Measurements from ENCODE around the gene BCL11B. TPM values are rescaled to one million over a fixed set of nuclear protein-coding genes. Genes with fewer than 3 reads are reported as not detected.

Gene BCL11B
- total RNA-seq, 1 donor from 2014 or later = 1.0 TPM

DNA sequence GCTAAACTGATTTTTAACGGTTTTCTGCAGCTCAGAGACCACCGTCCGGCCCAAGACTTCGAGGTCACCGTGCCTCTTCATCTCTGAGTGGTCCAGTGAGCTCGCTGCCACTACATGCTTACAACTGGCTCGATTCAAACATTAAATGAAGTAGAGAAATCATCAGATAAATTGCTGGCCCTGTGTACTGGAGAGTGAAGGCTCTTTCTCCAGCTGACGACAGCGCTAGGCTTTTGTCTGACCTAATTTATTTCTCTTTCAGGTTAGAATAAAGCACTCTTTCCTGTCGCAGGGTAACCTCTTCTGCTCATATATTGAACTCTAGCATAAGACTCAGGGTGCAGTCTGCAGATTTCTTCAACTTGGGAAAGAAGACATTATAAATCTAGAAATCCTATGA is 6.4 kb downstream of the BCL11B start:
- TF ChIP-seq, protein P1, sequence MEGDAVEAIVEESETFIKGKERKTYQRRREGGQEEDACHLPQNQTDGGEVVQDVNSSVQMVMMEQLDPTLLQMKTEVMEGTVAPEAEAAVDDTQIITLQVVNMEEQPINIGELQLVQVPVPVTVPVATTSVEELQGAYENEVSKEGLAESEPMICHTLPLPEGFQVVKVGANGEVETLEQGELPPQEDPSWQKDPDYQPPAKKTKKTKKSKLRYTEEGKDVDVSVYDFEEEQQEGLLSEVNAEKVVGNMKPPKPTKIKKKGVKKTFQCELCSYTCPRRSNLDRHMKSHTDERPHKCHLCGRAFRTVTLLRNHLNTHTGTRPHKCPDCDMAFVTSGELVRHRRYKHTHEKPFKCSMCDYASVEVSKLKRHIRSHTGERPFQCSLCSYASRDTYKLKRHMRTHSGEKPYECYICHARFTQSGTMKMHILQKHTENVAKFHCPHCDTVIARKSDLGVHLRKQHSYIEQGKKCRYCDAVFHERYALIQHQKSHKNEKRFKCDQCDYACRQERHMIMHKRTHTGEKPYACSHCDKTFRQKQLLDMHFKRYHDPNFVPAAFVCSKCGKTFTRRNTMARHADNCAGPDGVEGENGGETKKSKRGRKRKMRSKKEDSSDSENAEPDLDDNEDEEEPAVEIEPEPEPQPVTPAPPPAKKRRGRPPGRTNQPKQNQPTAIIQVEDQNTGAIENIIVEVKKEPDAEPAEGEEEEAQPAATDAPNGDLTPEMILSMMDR (IDR thresholded peaks at IDR 0.05; ENCODE audit: unreplicated experiment) = no peak
- Mint-ChIP-seq H3K4me3 (ENCODE audit: unreplicated experiment) (no peak overlapping the region), H3K9me3 (ENCODE audit: unreplicated experiment) (no peaks in the 10 kb centered on the region), H3K36me3 (ENCODE audit: low read depth, unreplicated experiment) (no peaks in the 10 kb centered on the region), H3K27me3 (ENCODE audit: unreplicated experiment) (peaks cover 5% of the 10 kb centered on the region), H3K4me1 (ENCODE audit: unreplicated experiment) (peaks cover 20% of the 10 kb centered on the region), H3K27ac (ENCODE audit: unreplicated experiment) (no peak overlapping the region)
- DNase-seq (ENCODE audit: low spot score) = no peak

DNA sequence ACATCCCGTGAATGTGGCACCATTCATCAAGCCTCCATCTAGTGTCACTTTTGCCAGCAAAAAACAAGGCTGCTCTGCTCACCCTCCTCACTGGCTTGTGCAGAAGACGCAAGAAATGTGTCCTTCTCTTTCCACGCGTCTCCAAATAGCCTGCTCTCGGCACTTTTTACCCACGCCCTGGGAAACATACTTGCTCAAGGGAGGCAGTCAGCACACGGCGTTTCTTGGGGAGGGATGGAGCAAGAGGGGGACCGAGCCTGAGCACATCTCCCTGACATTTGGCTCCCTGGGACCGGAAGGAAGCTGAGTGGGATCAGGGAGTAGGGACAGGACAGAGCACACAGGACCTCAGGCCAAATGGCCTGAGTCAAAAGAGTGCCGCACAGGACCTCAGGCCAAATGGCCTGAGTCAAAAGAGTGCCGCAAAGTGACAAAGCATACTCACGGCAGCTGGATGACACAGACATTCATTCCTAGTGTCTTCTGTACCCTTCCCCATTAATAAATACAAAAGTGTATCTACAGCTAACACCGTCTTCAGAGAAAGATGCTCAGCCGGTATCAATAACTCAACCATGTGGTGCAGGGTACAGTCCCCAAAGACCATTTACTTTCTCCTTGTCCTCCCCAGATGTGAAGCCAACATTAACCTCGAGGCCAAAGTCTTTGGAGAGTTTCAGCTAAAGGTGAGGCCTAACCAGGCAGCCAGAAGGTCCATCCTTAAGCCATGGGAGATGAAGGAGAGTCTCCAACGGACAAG is 7.1 kb downstream of the BCL11B start:
- no peaks in the 10 kb centered on the region for H3K9me3 Mint-ChIP-seq (ENCODE audit: unreplicated experiment)
- TF ChIP-seq, protein P1 (IDR thresholded peaks at IDR 0.05; ENCODE audit: unreplicated experiment) = no peak
- no peak for DNase-seq (ENCODE audit: low spot score)
- H3K4me3 Mint-ChIP-seq (ENCODE audit: unreplicated experiment) = no peak overlapping the region
- H3K27me3 Mint-ChIP-seq (ENCODE audit: unreplicated experiment) = peaks cover 3% of the 10 kb centered on the region
- H3K36me3 Mint-ChIP-seq (ENCODE audit: low read depth, unreplicated experiment) = no peaks in the 10 kb centered on the region
- H3K27ac Mint-ChIP-seq (ENCODE audit: unreplicated experiment) = no peak overlapping the region
- peaks cover 17% of the 10 kb centered on the region for H3K4me1 Mint-ChIP-seq (ENCODE audit: unreplicated experiment)

DNA sequence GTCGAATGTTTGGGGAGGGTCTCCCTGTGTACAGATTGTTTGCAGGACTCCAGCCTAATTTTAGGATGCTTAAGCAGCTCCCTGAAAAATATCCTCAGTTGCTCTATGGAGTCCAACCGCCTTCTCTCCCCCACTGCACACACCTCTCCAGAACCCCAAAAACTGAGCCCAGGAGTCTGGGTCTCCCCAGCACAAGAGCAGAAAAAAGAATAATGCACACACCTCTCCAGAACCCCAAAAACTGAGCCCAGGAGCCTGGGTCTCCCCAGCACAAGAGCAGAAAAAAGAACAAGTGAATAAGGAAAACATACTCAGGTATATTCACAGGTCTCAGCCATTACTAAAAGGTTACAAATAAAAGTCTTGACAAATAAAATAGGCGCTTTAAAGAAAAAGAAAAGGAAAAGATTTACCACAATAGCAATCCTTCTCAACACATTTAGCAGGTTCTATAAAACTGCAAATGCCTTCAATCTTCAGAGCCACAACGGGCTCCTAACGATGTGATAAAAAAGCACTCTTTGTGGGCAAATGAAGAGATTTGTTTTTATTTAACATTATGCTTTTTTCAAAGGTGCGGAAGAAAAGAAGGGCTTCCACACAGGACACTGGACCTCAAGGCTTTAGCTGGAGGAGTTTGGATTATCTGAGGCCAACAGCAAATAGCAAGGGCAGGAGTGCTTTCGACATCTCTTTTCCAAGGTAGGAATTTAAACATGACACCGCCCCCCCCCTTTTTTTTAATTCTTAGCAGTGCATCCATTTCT is 8.2 kb downstream of the BCL11B start:
- Mint-ChIP-seq H3K4me3 (ENCODE audit: unreplicated experiment) (no peak overlapping the region), H3K27ac (ENCODE audit: unreplicated experiment) (no peak overlapping the region), H3K27me3 (ENCODE audit: unreplicated experiment) (peaks cover 3% of the 10 kb centered on the region), H3K36me3 (ENCODE audit: low read depth, unreplicated experiment) (no peaks in the 10 kb centered on the region), H3K9me3 (ENCODE audit: unreplicated experiment) (no peaks in the 10 kb centered on the region), H3K4me1 (ENCODE audit: unreplicated experiment) (peaks cover 13% of the 10 kb centered on the region)
- no peak for DNase-seq (ENCODE audit: low spot score)
- TF ChIP-seq, protein P1 (IDR thresholded peaks at IDR 0.05; ENCODE audit: unreplicated experiment) = no peak

GRCh38 chr14:99262977-99263448 is 9.0 kb downstream of the BCL11B start:
- Mint-ChIP-seq H3K36me3 (ENCODE audit: low read depth, unreplicated experiment) (no peaks in the 10 kb centered on the region), H3K27me3 (ENCODE audit: unreplicated experiment) (peaks cover 3% of the 10 kb centered on the region), H3K27ac (ENCODE audit: unreplicated experiment) (no peak overlapping the region), H3K4me3 (ENCODE audit: unreplicated experiment) (no peak overlapping the region), H3K4me1 (ENCODE audit: unreplicated experiment) (peaks cover 13% of the 10 kb centered on the region), H3K9me3 (ENCODE audit: unreplicated experiment) (no peaks in the 10 kb centered on the region)
- peak; percentile 35 for DNase-seq (ENCODE audit: low spot score)
- TF ChIP-seq, protein P1 (IDR thresholded peaks at IDR 0.05; ENCODE audit: unreplicated experiment) = no peak

Data from endothelial cell (in vitro differentiated cells).